ENCODE results near the gene PODXL.

The PODXL gene

GRCh38 chr7:131564640-131565039 lies 8.2 kb upstream of the PODXL start:
- in situ Hi-C loops (cut with MboI; ENCODE audit: low sequenced_read_pairs) = no loop called here

GRCh38 chr7:131563918-131564317 lies 7.5 kb upstream of the PODXL start:
- in situ Hi-C loops (cut with MboI; ENCODE audit: low sequenced_read_pairs) = no loop called here

- in situ Hi-C loops (cut with MboI; ENCODE audit: low sequenced_read_pairs) = no loop called here
These were observed 6.5 kb upstream of the PODXL start for GRCh38 chr7:131562941-131563340.

GRCh38 chr7:131560061-131560460 lies 3.6 kb upstream of the PODXL start:
- in situ Hi-C loops (cut with MboI; ENCODE audit: low sequenced_read_pairs) = no loop called here

- in situ Hi-C loops (cut with MboI; ENCODE audit: low sequenced_read_pairs) = no loop called here
These were observed 1.4 kb upstream of the PODXL start for GRCh38 chr7:131557652-131558385.

- in situ Hi-C loops (cut with MboI; ENCODE audit: low sequenced_read_pairs) = no loop called here
These were observed 652 bp upstream of the PODXL start for GRCh38 chr7:131556909-131557651.

GRCh38 chr7:131555552-131556052 lies 826 bp downstream of the PODXL start:
- in situ Hi-C loops (cut with MboI; ENCODE audit: low sequenced_read_pairs) = no loop called here

- in situ Hi-C loops (cut with MboI; ENCODE audit: low sequenced_read_pairs) = no loop called here
These were observed 1.4 kb downstream of the PODXL start for GRCh38 chr7:131554880-131555516.

GRCh38 chr7:131553931-131554330 lies 2.5 kb downstream of the PODXL start:
- in situ Hi-C loops (cut with MboI; ENCODE audit: low sequenced_read_pairs) = no loop called here

GRCh38 chr7:131552053-131552452 lies 4.4 kb downstream of the PODXL start:
- in situ Hi-C loops (cut with MboI; ENCODE audit: low sequenced_read_pairs) = no loop called here

- in situ Hi-C loops (cut with MboI; ENCODE audit: low sequenced_read_pairs) = no loop called here
These were observed 5.6 kb downstream of the PODXL start for GRCh38 chr7:131550846-131551245.

GRCh38 chr7:131548371-131548770 lies 8.1 kb downstream of the PODXL start:
- in situ Hi-C loops (cut with MboI; ENCODE audit: low sequenced_read_pairs) = no loop called here

GRCh38 chr7:131547589-131547988 lies 8.8 kb downstream of the PODXL start:
- in situ Hi-C loops (cut with MboI; ENCODE audit: low sequenced_read_pairs) = no loop called here

- in situ Hi-C loops (cut with MboI; ENCODE audit: low sequenced_read_pairs) = no loop called here
These were observed 9.8 kb downstream of the PODXL start for GRCh38 chr7:131546583-131547141.

- in situ Hi-C loops (cut with MboI; ENCODE audit: low sequenced_read_pairs) = no loop called here
These were observed 10.3 kb downstream of the PODXL start for GRCh38 chr7:131546126-131546525.

- in situ Hi-C loops (cut with MboI; ENCODE audit: low sequenced_read_pairs) = no loop called here
These were observed 11.8 kb downstream of the PODXL start for GRCh38 chr7:131544449-131545301.

- in situ Hi-C loops (cut with MboI; ENCODE audit: low sequenced_read_pairs) = no loop called here
These were observed 12.4 kb downstream of the PODXL start for GRCh38 chr7:131544021-131544420.

GRCh38 chr7:131543298-131543697 lies 13.1 kb downstream of the PODXL start:
- in situ Hi-C loops (cut with MboI; ENCODE audit: low sequenced_read_pairs) = no loop called here

- in situ Hi-C loops (cut with MboI; ENCODE audit: low sequenced_read_pairs) = no loop called here
These were observed 15.8 kb downstream of the PODXL start for GRCh38 chr7:131540491-131541162.

GRCh38 chr7:131538813-131539179 lies 17.6 kb downstream of the PODXL start:
- in situ Hi-C loops (cut with MboI; ENCODE audit: low sequenced_read_pairs) = no loop called here

All from HL-60/S4 treated with phorbol 12-myristate 13-acetate at 8.2 ng/mL for 4 days and 3 days (cell line).